Gastrocnemius medialis (tissue), 4 donors: ENCODE data around the gene PRKN. TPM values are rescaled to one million over a fixed set of nuclear protein-coding genes. Genes with fewer than 3 reads are reported as not detected.

Source experiments
- ATAC-seq, 2 donors: fragments of 150-250 bp; one replicate each; pipeline ENCODE4 v1.9.1; 2016
- DNase-seq, 2 donors: peaks; one replicate each; pipeline ENCODE4 v3.0.0-alpha.2; 2019
- H3K27ac ChIP-seq, 4 donors: fragments of 200-600 bp; sonication (generic); 1 replicate in 1 of 4; 2 replicates in 3 of 4; pipeline ENCODE4 v1.5.1; 2016 to 2018; ENCODE audit warnings: mild to moderate bottlenecking in 2 of 4, moderate library complexity in 1 of 4
- H3K27me3 ChIP-seq, 3 donors: fragments of 200-600 bp; sonication (generic) in 2 of 3; 1 replicate in 1 of 3; 2 replicates in 2 of 3; pipeline versions ENCODE4 v1.5.1 to v1.6.0; 2016 to 2019; ENCODE audit warnings: mild to moderate bottlenecking in 1 of 3, moderate library complexity in 1 of 3
- H3K36me3 ChIP-seq, 2 donors: fragments of 200-600 bp; sonication (generic) in 1 of 2; one replicate each; pipeline ENCODE4 v1.5.1; 2017 to 2018
- H3K4me1 ChIP-seq, 2 donors: fragments of 200-600 bp; sonication (generic) in 1 of 2; one replicate each; pipeline ENCODE4 v1.5.1; 2016 to 2017; ENCODE audit warnings: mild to moderate bottlenecking in 2 of 2
- H3K4me3 ChIP-seq, 4 donors: fragments of 200-600 bp; sonication (generic) in 3 of 4; 1 replicate in 1 of 4; 2 replicates in 3 of 4; pipeline ENCODE4 v1.5.1; 2016 to 2019; ENCODE audit warnings: mild to moderate bottlenecking in 2 of 4
- H3K9me3 ChIP-seq, 3 donors: fragments of 200-600 bp; sonication (generic) in 2 of 3; 1 replicate in 1 of 3; 2 replicates in 2 of 3; pipeline ENCODE4 v1.5.1; 2016 to 2019
- POLR2A ChIP-seq, 2 donors: fragments of 450-650 bp; IDR thresholded peaks; one replicate each; pipeline ENCODE4 v1.6.1; 2017; ENCODE audit warnings: antibody characterized with exemption in 2 of 2, mild to moderate bottlenecking in 2 of 2, moderate library complexity in 2 of 2
- in situ Hi-C, 4 donors: fragments of 200-750 bp; cut with MboI; loops; one replicate each; pipeline versions ENCODE4 v1.15.0 to v1.8.0; 2017; ENCODE audit warnings: low sequenced_read_pairs in 4 of 4
- intact Hi-C: fragments of 100-400 bp; cut with DNase I; formaldehyde crosslinking; loops from one replicate; pipeline ENCODE4 v1.15.1; 2023; ENCODE audit warnings: low total_unique reads
- total RNA-seq, 4 donors: library from RNA; depleted of rRNA; stranded (reverse); fragments of >200 nt; gene quantifications; one replicate each; pipeline versions ENCODE4 v1.1.0 to v1.2.3, GENCODE V29; 2016
- TF ChIP-seq, protein P1 (sequence below), 5 experiments: fragments of 450-650 bp in 3 of 5; fragments of 200-600 bp in 2 of 5; sonication (generic) in 2 of 5; IDR thresholded peaks in 4 of 5; conservative IDR thresholded peaks in 1 of 5; 1 replicate in 4 of 5; 2 replicates in 1 of 5; pipeline ENCODE4 v1.5.1; 2016 to 2019; ENCODE audit warnings: antibody characterized with exemption in 5 of 5, mild to moderate bottlenecking in 3 of 5, moderate library complexity in 3 of 5

PRKN gene
- total RNA-seq, 4 donors from 2014 or later, result 8.4 to 21.6 (median 13.7) TPM

DNA sequence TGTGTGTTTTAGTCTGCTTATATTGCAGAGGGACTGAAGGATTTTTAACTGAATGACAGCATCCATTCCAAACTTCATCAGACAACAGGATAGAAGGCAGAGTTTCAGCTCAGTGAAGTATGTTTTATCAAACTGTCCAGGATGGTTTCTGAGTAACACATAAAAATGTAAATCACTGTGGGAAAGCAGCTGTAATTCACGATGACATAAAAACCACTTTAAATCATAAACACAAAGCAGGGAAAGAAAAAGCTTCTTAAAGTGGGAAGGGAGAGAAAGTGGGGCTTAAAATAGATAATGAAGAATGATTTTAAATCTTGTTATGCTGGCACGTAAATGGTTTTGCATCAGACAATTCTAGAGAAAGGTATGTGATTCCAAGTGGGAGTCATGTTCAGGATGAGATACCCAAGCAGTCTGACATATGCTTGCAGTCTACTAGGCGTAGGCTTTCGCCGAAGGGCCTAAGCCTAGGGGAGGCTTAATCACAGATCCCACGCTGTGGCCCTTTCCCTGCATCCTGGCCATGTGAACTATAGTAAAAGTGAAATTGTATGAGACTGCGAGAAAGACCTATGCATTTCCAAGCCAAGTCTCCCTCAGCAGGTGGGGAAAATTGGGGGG, 610.6 kb downstream of the PRKN start:
- intact Hi-C loops, result no loop called here
- no peak for TF ChIP-seq POLR2A (IDR thresholded peaks at IDR 0.05)
- TF ChIP-seq, protein P1, sequence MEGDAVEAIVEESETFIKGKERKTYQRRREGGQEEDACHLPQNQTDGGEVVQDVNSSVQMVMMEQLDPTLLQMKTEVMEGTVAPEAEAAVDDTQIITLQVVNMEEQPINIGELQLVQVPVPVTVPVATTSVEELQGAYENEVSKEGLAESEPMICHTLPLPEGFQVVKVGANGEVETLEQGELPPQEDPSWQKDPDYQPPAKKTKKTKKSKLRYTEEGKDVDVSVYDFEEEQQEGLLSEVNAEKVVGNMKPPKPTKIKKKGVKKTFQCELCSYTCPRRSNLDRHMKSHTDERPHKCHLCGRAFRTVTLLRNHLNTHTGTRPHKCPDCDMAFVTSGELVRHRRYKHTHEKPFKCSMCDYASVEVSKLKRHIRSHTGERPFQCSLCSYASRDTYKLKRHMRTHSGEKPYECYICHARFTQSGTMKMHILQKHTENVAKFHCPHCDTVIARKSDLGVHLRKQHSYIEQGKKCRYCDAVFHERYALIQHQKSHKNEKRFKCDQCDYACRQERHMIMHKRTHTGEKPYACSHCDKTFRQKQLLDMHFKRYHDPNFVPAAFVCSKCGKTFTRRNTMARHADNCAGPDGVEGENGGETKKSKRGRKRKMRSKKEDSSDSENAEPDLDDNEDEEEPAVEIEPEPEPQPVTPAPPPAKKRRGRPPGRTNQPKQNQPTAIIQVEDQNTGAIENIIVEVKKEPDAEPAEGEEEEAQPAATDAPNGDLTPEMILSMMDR (IDR thresholded peaks at IDR 0.05 in 4 of 5, conservative IDR thresholded peaks at IDR 0.05 in 1 of 5), result no peak
- no peak for ATAC-seq
- H3K27me3 ChIP-seq, result no peaks in the 10 kb centered on the region
- H3K4me3 ChIP-seq, result no peak overlapping the region
- H3K4me1 ChIP-seq, result peaks cover 3 to 8% of the 10 kb centered on the region in 2 donors
- H3K9me3 ChIP-seq, result no peaks in the 10 kb centered on the region
- H3K36me3 ChIP-seq, result no peaks in the 10 kb centered on the region
- in situ Hi-C loops, result no loop called here
- DNase-seq, result no peak
- H3K27ac ChIP-seq, result no peak overlapping the region

DNA sequence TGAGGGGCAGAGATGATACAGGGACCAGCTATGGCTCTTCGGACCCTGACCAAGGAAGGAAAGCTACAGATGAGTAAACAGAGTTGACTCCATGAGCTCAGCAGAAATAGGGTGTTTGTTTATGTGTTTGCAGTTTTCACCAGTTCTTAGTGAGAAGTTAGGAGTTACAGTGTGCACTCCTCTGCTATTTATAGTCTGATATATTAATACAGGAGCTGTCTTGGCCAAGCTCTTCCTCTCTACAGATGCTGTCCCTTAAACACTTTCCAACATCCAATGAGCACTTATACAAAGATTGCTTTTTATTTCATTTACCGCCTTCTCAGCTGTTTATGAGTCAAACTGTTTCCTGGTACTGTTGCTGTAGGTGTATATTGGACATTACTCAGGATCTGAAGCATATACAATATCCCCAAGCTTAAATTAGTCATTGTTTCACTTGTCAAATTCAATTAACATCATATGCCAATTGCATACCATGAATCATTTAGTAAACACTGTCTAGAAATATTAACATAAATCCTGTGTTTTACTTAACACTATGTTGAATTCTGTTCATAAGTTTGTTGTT, 618.0 kb downstream of the PRKN start:
- H3K27ac ChIP-seq, result no peak overlapping the region
- H3K9me3 ChIP-seq, result no peaks in the 10 kb centered on the region
- DNase-seq (no peak), ATAC-seq (no peak)
- in situ Hi-C loops, result no loop called here
- intact Hi-C loops, result no loop called here
- TF ChIP-seq, protein P1 (IDR thresholded peaks at IDR 0.05 in 4 of 5, conservative IDR thresholded peaks at IDR 0.05 in 1 of 5), result no peak
- TF ChIP-seq POLR2A (IDR thresholded peaks at IDR 0.05), result no peak
- peaks cover 8 to 10% of the 10 kb centered on the region in 2 donors for H3K4me1 ChIP-seq
- no peaks in the 10 kb centered on the region for H3K36me3 ChIP-seq
- H3K27me3 ChIP-seq, result no peaks in the 10 kb centered on the region
- no peak overlapping the region for H3K4me3 ChIP-seq

- Histone ChIP-seq H3K4me1 (peaks cover 8 to 10% of the 10 kb centered on the region in 2 donors), H3K36me3 (no peaks in the 10 kb centered on the region), H3K9me3 (no peaks in the 10 kb centered on the region), H3K27me3 (no peaks in the 10 kb centered on the region), H3K4me3 (no peak overlapping the region), H3K27ac (no peak overlapping the region)
- in situ Hi-C loops, result no loop called here
- ATAC-seq (no peak), DNase-seq (no peak)
- TF ChIP-seq, protein P1 (IDR thresholded peaks at IDR 0.05 in 4 of 5, conservative IDR thresholded peaks at IDR 0.05 in 1 of 5), result no peak
- TF ChIP-seq POLR2A (IDR thresholded peaks at IDR 0.05), result no peak
- intact Hi-C loops, result no loop called here
These were observed 619.5 kb downstream of the PRKN start for GRCh38 chr6:162108041-162108440.

DNA sequence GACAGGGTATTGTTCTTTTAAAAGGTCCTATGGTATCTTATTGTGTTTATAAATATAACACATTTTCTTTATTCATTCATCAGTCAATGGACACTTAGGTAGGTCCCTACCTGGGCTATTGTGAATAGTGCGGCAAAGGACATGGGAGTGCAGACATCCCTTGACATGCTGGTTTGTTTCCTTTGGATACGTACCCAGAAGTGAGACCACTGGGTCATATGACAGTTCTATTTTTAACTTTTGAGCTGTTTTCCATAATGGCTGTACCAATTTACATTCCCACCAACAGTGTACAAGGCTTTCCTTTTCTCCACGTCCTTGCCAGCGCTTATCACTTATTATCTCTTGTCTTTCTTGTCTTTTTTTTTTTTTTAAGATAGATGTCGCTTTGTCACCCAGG, 627.5 kb downstream of the PRKN start:
- DNase-seq (no peak), ATAC-seq (no peak)
- in situ Hi-C loops (no loop called here), intact Hi-C loops (no loop called here)
- Histone ChIP-seq H3K4me3 (no peak overlapping the region), H3K27me3 (no peaks in the 10 kb centered on the region), H3K36me3 (no peaks in the 10 kb centered on the region), H3K9me3 (no peaks in the 10 kb centered on the region), H3K4me1 (no peaks in the 10 kb centered on the region), H3K27ac (no peak overlapping the region)
- TF ChIP-seq POLR2A (IDR thresholded peaks at IDR 0.05), result no peak
- TF ChIP-seq, protein P1 (IDR thresholded peaks at IDR 0.05 in 4 of 5, conservative IDR thresholded peaks at IDR 0.05 in 1 of 5), result no peak
